GM12872 (cell line): ENCODE results near the gene WHRN.

Source experiments
- CTCF ChIP-seq: IDR thresholded peaks from 3 replicates; pipeline ENCODE4 v1.5.1; 2011; ENCODE audit warnings: low read depth, mild to moderate bottlenecking, low read length, moderate library complexity; ENCODE audit not compliant: insufficient read depth

WHRN gene

GRCh38 chr9:114487607-114488300 is 17.5 kb downstream of the WHRN start:
- peak; percentile 92 for TF ChIP-seq CTCF

GRCh38 chr9:114486205-114486963 is 18.9 kb downstream of the WHRN start:
- no peak for TF ChIP-seq CTCF

GRCh38 chr9:114484854-114485443 is 20.3 kb downstream of the WHRN start:
- TF ChIP-seq CTCF: no peak

- no peak for TF ChIP-seq CTCF
Measured at GRCh38 chr9:114484215-114484853, 20.9 kb downstream of the WHRN start.

- TF ChIP-seq CTCF: no peak
Measured at GRCh38 chr9:114483499-114483898, 21.8 kb downstream of the WHRN start.

GRCh38 chr9:114482593-114482992 is 22.7 kb downstream of the WHRN start:
- TF ChIP-seq CTCF: no peak

- no peak for TF ChIP-seq CTCF
Measured at GRCh38 chr9:114481789-114482188, 23.5 kb downstream of the WHRN start.
